Frontal cortex (tissue), 4 donors: ENCODE results near the gene GAB3. TPM values are rescaled to one million over a fixed set of nuclear protein-coding genes. Genes with fewer than 3 reads are reported as not detected.
"Not testable (repeated sequence)": the region's sequence is repeated elsewhere in the genome, so short reads cannot be mapped to it uniquely, and the experiment has no call there.

Experiments used
- DNase-seq, 2 donors: peaks; one replicate each; pipeline ENCODE4 v3.0.0; 2012; ENCODE audit warnings: low spot score in 2 of 2
- FAIRE-seq: peaks from 2 replicates; lab custom pipeline; 2012; peaks lifted over from hg19 to GRCh38; lab: Jason Lieb, UNC
- total RNA-seq: library from RNA; depleted of rRNA; stranded (reverse); fragments of >200 nt; gene quantifications from one replicate; pipeline ENCODE4 v1.2.3, GENCODE V29; 2014
- donor health status: control.
- donor health status: control.
- donor health status: control.

GAB3 gene
- total RNA-seq, 1 donor from 2014 or later = 0.82 TPM

DNA sequence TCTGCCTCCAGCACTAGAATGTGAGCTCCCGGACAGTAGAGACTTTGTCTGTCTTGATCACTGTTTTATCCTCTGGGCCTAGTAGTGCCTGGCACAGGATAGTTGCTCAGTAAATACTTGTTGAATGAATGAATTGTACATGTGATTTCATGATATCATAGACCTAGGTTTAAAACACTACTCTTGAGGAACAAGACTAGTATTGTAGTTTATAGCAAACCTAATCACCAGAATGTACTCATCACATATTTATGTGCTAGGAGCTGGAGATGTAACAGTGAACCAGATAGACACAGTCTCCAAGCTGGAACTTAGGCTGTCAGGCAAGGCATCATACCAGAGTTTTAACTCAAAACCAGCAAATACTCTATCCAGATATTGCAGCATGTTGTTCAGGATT lies 23.5 kb downstream of the GAB3 start:
- DNase-seq = no peak
- no peak for FAIRE-seq

DNA sequence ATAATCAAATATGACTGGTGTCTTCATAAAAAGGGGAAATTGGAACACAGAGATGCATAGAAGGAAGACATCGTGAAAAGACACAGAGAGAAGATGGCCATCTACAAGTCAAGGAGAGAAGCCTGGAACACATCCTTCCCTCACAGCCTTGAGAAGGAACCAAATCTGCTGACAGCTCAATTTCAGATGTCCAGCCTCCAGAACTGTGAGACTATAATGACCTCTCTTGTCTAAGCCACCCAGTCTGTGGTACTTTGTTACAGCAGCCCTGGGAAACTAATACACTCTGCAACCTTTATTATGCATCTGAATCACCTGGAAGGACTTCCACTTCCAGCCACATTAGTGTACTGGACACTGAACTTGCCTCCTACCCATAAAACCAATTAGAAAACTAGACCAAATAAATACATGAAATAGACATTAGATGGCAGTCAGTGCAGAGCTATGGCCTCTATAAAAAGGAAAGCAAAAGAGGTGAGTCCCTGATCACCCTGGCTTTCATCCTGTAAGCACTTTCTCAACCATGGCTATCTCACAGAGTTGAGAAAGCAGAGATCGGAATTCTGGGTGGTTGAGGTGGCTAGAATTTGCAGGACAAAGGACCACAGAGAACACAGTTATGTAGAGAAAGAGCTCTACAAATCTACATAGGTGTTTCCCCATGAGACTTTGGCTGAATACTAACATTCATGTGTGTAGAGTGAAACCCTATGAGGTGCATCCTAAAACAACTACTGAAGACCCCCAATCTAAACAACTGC lies 25.7 kb downstream of the GAB3 start:
- no peak for FAIRE-seq
- DNase-seq = no peak

DNA sequence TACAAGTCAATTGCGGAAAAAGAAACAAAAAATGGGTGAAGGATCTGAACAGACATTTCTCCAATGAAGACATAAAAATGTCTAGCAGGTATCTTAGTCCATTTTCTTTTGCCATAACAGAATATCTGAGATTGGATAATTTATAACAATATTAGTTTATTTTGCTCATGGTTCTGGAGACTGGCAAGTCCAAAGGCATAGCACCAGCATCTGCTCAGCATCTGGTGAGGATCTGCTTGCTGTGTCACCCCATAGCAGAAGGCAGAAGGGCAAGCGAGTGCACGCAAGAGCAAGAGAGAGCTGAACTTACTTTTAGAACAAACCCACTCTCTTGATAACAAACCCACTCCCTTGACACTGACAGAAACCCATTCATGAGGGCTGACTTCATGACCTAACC lies 29.7 kb downstream of the GAB3 start:
- no peak for FAIRE-seq
- DNase-seq = no peak

DNA sequence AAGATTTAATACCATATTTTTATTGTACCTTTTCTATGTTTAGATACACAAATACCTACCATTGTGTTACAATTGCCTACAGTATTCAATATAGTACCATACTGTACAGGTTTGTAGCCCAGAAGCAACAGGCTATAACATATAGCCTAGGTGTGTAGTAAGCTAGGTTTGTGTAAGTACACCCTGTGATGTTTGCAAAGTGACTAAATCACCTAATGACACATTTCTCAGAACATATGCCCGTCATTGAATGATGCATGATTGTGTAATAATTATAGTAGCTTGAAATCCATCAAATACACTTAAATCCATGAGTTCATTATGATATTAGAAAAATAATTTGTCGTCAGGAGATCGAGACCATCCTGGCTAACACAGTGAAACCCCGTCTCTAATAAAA lies 30.8 kb downstream of the GAB3 start:
- no peak for FAIRE-seq
- no peak for DNase-seq

DNA sequence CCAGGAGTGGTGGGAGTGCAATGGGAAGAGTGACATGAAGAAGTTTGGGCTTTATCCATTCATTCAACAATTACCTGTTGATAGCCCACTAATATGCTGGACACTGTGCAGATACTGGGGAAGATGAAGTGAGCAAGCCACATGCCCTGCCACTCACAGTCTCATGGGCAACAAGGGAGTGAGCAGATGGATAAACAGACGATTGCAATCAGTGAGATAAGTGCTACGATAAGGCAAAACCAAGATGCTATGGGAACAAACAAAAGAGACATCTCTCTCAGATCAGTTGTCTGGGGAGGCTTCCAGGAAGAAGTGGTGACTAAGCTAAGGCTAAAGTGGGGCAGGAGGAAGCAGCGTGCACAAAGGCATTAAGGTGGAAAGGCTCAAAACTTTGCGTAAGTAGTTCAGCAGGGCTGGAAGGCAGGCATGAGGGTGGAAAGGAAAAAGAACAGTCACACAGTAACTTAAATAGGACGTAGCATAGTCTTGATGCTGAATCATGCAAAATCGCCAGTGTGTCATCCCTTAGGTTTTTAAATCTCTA lies 31.7 kb downstream of the GAB3 start:
- DNase-seq (no peak), FAIRE-seq (no peak)

DNA sequence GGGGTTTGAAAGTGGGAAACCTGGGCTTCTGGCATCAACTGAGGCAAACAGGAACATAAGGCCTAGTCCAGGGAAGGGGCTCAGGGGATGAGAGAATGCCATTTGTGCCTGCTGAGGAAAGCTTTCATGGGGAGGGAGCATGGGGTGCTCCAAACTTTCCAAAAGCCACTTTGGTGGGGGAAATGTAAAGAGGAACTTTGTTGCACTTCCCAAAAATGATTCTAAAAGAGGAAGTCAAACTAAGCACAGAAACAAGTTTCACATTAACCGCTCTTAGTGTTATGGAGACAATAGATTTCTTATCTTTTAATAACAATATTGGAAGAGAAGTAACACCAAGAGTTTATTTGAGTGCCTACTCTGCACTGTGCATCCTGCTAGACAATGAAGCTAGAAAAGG lies 32.3 kb downstream of the GAB3 start:
- DNase-seq (no peak), FAIRE-seq (no peak)

DNA sequence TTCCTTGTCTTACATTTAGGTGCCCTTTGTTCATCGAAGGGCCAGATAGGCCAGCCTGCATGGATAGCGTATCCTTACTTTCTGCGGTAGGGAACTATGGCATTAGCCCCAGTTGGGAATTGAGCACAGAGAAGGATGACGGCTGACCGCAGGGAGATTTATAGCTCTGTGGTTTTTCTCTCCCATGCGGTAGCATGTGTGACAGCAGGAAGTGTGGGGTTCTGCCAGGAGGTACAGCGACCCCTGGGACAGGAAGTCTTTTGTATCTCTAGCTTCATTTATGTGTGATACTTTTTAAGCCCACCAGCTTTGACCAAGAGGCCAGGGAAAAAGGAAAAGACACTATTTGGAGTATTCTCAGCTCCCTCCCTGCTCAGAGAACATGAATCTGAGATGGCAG lies 33.1 kb downstream of the GAB3 start:
- no peak for FAIRE-seq
- no peak for DNase-seq

DNA sequence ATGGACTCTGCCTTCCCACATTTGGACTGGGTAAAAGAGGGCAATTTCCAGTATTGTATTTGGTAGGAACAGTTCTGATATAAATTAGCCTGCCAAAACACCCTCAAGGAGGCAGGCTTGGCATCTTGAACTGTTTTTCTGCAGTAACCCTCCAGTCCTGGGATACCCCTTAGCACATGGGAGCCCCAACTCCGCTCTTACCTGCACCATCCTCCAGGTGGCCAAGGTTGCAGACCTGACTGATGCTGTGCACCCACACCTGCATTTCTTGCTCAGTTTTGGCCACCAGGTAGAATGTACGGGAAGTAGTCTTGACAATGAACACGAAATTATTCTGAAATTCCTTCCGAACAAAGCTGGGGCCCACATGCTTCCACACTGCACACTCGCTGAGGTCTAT lies 35.1 kb downstream of the GAB3 start:
- DNase-seq = no peak
- no peak for FAIRE-seq

DNA sequence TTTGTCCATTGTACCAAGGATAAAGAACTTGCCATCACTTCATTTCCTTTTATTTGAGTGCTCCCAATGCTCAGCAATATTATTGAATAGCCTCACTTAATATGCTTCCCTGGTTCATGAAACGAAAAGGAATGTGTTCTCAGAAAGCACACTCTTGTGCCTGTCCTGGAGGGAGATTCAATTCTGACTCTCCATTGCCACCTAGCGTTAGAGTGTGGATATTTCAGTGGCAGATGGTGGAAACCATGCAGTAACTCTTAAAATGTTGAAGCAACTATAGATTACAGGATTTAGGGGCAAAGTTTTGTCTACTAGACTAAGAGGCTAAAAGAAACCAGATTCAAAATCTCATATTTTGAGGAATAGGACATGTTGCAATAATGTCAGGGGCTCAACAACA lies 36.0 kb downstream of the GAB3 start:
- FAIRE-seq = peak; percentile 37
- peak; percentile 41 to 47 for DNase-seq

DNA sequence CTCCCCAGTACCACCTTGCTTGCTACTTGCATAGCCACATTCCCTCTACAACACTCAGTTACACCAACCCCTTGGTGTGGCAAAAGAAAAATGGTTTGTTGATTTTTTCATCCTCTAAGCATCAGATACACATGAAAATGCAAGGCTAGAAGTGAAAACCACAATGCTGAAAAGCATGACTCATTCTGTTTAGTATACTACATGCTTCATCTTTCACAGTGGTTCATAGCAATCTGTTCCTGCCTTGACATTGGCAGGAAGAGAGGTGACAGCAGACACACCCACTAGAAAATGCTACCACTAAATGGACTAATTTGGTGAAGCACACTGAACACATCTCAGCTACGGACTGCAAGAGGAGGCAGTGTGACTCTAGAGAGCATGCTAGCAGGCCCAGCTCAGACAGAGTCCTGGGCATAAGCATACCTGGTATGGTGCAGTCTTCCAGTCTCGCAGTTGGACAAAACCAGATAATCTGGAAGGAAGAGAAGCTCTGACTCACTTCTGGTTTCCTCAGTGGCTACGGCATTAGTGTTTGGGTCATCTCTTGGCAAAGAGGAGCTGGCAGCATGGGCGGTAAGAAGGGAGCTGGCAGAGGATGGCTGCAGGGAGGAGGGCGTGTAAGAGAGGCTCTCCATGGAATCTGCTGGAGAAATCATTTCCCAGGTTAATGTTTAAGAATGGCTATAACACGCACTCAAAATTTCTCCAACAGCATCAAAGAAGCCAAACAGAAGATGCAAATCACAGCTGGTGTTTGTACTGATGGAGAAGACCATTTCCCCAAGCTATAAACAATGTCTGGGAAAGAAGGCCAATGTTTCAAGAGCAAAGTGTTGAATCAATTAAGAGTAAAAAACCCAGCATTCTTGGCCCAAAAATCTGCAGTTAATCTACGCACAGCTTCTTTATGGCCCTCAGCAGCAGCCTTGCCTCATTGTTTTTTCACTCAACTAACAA lies 37.8 kb downstream of the GAB3 start:
- FAIRE-seq (no peak), DNase-seq (no peak)

DNA sequence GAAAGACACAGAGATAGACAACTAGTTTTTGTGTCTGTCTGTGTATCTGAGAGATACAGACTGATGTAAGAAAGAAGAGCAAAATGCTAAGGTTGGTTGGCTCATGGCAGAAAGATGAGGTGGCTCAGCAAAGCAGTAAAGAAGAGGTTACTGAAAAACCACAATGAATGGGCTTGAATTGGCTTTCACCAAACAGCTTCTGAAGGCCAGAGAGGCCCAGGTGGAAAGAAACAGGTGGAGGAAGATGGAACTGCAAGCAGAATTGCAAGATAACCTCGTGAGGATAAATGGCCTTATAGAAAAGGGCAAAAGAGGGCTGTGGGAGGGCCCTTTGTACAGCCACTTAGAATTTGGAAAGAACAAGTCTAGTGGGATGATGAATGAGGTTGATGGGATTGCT lies 39.6 kb downstream of the GAB3 start:
- no peak for DNase-seq
- no peak for FAIRE-seq

DNA sequence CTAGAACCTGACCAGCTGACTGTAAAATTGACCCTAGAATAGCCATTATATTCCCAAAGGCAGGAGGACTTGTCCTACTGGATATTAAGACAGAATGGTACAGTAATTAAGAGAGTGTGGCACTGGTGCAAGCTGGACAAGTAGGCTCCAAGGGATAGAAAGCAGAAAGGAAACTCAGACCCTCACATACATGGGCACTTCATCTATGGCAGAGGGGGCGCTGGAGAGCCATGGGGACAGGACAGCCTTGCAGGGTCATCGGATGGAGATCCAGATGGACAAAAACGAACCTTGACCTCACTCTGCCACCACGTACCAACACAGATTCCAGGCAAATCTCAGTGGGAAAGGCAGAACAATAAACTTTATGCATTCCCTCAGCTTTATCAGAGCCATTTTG lies 40.6 kb downstream of the GAB3 start:
- FAIRE-seq = no peak
- DNase-seq = no peak

DNA sequence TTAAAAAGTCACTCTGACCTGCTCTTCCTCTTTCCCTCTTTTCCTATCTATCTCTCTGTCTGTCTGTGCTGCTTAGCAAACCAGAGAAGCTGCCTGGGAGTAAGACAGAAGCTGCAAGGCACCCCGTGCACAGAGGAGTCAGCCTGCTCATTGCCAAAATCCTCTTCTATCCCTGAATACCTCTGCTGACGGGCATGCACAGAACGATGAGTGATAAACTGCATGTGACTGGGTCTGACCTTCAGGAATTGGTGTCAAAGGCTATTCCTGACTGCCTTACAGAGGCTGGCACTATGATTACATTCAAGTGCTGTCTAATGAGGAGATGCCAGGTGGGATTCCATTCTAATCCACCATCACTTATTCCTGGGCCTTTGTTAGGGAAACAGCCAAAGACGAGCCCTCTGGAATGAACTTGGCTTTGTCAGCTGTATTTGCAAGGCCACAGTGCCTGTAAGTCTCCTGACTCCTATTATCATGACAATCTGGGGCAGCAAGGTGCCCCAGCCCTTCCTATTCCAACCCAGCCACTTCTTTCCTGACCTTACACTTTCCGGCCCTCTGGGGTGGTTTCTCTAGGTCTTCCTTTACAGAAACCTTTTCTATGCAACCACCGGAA lies 52.1 kb downstream of the GAB3 start:
- DNase-seq (no peak), FAIRE-seq (no peak)

DNA sequence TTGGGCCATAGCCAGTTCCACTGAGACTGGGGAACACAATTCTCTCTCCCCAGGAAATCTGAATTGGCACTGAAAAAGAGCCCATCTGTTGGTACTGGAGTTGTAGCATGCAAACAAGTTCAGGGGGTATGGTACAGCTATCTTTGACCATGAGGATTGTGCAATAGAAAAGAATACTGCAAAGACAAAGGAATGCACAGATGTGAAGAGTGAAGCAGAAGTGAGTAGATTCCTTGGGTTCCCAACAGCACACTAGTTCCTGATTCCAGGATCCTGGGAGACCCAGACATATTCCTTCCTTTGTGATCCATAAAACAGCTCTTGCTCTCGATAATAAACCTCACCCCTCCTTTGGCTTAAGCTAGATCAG lies 54.2 kb downstream of the GAB3 start:
- FAIRE-seq (no peak), DNase-seq (no peak)

DNA sequence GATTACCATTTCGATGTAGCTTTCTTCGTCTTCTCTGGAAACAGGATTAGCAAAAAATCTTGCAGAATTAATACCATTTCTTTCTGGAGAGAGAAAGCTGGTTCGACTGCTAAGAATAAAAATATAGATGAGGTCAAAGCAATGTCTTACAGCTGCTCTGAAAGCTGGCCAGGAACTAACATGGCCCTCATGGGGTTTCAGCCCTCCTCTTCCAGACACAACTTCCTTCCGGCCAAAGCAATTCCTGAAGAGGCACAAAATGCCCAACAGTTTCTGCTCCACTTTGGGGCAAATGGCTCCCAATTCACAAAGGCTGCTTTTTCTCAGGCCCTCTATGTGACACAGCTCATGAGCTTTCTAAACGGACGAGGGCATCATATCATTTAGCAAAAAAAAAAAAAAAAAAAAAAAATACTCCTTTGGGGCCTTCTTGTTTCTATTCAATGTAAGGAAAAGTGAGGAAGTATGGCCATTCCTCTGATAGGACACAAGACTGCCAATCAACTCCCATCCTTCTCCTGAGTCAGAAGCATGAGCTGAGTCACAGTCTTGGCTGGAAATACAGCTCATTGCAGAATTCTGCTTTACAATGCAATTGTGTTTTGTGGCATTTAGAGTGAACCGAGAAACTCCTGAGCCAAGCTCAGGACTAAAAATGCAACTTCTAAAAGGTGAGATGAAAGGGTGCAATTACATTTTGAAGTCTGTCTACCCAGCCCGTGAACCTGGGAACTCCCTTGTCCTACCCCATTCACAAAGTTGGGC lies 54.8 kb downstream of the GAB3 start:
- DNase-seq (peak in 1 of 2 donors; percentile 21), FAIRE-seq (no peak)

DNA sequence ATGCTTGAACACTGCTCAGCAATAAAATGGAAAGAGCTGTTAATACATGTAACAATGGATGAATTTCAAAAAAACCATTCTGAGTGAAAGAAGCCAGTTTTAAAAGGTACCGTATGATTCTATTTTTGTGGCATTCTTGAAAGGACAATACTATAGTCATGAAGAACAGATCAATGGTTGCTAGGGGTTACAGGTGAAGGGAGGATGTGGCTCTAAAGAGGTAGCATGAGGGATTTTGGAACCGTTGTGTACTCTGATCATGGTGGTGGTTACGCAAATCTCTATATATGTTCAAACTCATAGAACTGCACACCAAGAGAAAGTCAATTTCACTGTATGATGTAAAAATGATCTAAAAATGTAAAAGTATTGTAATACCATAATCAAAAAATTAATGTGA lies 57.5 kb downstream of the GAB3 start:
- FAIRE-seq (no peak), DNase-seq (no peak)

DNA sequence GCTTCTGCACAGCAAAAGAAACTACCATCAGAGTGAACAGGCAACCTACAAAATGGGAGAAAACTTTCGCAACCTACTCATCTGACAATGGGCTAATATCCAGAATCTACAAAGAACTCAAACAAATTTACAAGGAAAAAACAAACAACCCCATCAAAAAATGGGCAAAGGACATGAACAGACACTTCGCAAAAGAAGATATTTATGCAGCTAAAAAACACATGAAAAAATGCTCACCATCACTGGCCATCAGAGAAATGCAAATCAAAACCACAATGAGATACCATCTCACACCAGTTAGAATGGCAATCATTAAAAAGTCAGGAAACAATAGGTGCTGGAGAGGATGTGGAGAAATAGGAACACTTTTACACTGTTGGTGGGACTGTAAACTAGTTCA lies 60.4 kb downstream of the GAB3 start:
- not testable (repeated sequence) for FAIRE-seq

DNA sequence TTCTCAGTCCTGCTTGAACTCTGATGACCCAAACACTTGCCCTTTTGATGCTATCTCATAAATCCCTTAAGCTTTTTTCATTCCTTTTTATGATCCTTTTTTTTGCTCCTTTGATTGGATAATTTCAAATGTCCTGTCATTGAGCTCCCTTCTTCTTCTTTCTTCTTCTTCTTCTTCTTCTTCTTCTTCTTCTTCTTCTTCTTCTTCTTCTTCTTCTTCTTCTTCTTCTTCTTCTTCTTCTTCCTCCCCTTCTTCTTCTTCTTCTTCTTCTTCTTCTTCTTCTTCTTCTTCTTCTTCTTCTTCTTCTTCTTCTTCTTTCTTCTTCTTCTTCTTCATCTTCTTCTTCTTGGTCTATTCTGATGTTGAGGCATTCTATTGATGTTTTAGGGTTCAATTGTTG lies 78.8 kb downstream of the GAB3 start:
- not testable (repeated sequence) for FAIRE-seq, DNase-seq

More for the DNA sequence above, 60.4 kb downstream of the GAB3 start:
- not testable (repeated sequence) for DNase-seq

DNA sequence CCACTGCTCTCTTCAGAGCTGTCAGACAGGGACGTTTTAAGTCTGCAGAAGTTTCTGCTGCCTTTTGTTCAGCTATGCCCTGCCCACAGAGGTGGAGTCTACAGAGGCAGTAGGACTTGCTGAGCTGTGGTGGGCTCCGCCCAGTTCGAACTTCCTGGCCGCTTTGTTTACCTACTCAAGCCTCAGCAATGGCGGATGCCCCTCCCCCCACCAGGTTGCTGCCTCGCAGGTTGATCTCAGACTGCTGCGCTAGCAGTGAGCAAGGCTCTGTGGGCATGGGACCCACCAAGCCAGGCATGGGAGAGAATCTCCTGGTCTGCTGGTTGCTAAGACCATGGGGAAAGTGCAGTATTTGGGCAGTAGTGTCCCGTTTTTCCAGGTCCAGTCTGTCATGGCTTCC lies 80.0 kb downstream of the GAB3 start:
- not testable (repeated sequence) for FAIRE-seq, DNase-seq

DNA sequence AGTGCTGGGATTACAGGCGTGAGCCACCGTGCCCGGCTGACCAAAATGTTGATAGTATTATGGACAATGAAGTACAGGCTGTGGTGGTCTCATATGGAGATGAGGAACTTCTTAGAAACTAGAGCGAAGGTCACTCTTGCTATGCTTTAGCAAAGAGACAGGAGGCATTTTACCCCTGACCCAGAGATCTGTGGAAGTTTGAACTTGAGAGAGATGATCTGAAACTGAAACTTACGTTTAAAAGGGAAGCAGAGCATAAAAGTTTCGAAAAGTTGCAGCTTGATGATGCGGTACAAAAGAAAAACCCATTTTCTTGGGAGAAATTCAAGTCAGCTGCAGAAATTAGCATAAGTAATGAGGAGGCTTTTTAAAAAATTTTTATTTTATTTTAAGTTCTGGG lies 89.0 kb downstream of the GAB3 start:
- FAIRE-seq (no peak), DNase-seq (no peak)
